ENCODE results near the gene ZNF579. TPM values are rescaled to one million over a fixed set of nuclear protein-coding genes. Genes with fewer than 3 reads are reported as not detected.
A peak's percentile ranks its signal among the peaks of the same experiment; 100 is the strongest.

ZNF579 gene
- polyA plus RNA-seq, 2 of the 4 experiments (the other 2 are of a cell fraction): 6.5 to 16.2 TPM

GRCh38 chr19:55611983-55612645 is 31.5 kb upstream of the ZNF579 start:
- TF ChIP-seq, protein P1, sequence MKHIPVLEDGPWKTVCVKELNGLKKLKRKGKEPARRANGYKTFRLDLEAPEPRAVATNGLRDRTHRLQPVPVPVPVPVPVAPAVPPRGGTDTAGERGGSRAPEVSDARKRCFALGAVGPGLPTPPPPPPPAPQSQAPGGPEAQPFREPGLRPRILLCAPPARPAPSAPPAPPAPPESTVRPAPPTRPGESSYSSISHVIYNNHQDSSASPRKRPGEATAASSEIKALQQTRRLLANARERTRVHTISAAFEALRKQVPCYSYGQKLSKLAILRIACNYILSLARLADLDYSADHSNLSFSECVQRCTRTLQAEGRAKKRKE (CRISPR knock-in tag; IDR thresholded peaks at IDR 0.05; ENCODE audit: low read depth): no peak
- TF ChIP-seq FOSB (CRISPR knock-in tag; IDR thresholded peaks at IDR 0.05): no peak
- TF ChIP-seq, protein P2, sequence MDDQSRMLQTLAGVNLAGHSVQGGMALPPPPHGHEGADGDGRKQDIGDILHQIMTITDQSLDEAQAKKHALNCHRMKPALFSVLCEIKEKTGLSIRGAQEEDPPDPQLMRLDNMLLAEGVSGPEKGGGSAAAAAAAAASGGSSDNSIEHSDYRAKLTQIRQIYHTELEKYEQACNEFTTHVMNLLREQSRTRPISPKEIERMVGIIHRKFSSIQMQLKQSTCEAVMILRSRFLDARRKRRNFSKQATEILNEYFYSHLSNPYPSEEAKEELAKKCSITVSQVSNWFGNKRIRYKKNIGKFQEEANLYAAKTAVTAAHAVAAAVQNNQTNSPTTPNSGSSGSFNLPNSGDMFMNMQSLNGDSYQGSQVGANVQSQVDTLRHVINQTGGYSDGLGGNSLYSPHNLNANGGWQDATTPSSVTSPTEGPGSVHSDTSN (IDR thresholded peaks at IDR 0.05): no peak
- TF ChIP-seq SMC3 (IDR thresholded peaks at IDR 0.05): no peak
- TF ChIP-seq, protein P3, sequence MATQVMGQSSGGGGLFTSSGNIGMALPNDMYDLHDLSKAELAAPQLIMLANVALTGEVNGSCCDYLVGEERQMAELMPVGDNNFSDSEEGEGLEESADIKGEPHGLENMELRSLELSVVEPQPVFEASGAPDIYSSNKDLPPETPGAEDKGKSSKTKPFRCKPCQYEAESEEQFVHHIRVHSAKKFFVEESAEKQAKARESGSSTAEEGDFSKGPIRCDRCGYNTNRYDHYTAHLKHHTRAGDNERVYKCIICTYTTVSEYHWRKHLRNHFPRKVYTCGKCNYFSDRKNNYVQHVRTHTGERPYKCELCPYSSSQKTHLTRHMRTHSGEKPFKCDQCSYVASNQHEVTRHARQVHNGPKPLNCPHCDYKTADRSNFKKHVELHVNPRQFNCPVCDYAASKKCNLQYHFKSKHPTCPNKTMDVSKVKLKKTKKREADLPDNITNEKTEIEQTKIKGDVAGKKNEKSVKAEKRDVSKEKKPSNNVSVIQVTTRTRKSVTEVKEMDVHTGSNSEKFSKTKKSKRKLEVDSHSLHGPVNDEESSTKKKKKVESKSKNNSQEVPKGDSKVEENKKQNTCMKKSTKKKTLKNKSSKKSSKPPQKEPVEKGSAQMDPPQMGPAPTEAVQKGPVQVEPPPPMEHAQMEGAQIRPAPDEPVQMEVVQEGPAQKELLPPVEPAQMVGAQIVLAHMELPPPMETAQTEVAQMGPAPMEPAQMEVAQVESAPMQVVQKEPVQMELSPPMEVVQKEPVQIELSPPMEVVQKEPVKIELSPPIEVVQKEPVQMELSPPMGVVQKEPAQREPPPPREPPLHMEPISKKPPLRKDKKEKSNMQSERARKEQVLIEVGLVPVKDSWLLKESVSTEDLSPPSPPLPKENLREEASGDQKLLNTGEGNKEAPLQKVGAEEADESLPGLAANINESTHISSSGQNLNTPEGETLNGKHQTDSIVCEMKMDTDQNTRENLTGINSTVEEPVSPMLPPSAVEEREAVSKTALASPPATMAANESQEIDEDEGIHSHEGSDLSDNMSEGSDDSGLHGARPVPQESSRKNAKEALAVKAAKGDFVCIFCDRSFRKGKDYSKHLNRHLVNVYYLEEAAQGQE (IDR thresholded peaks at IDR 0.05): no peak
- peak; percentile 32 for TF ChIP-seq MAFK (IDR thresholded peaks at IDR 0.05; ENCODE audit: partially characterized antibody)
- POLR2A ChIA-PET: interaction anchor here (1.3 kb wide), 1 partner anchor 12 kb away, joined by 4 read pairs; the partner anchor contains the start of gene ZNF784
- no peak overlapping the region for H3K4me2 ChIP-seq
- no peaks in the 10 kb centered on the region for H3K9me3 ChIP-seq
- 80% methylated on average over 3 of the region's 3 CpGs for WGBS (ENCODE audit: missing lambda C conversion rate)
- CTCF ChIA-PET: interaction anchor here (1.2 to 16.7 kb wide), 5 partner anchors 10 to 194 kb away, joined by 3 to 348 read pairs (median 13); partner anchors contain the start of gene ZNF784
- FAIRE-seq: no peak
- peaks cover 2% of the 10 kb centered on the region; the same call in 1 of the 3 replicates for H3K4me1 ChIP-seq
- no peak overlapping the region for H3K27ac ChIP-seq
- no peak for DNase-seq (ENCODE audit: low read depth in 1 of 2, low spot score in 1 of 2)
- H3K4me3 ChIP-seq: no peak overlapping the region
- ATAC-seq: no peak

DNA sequence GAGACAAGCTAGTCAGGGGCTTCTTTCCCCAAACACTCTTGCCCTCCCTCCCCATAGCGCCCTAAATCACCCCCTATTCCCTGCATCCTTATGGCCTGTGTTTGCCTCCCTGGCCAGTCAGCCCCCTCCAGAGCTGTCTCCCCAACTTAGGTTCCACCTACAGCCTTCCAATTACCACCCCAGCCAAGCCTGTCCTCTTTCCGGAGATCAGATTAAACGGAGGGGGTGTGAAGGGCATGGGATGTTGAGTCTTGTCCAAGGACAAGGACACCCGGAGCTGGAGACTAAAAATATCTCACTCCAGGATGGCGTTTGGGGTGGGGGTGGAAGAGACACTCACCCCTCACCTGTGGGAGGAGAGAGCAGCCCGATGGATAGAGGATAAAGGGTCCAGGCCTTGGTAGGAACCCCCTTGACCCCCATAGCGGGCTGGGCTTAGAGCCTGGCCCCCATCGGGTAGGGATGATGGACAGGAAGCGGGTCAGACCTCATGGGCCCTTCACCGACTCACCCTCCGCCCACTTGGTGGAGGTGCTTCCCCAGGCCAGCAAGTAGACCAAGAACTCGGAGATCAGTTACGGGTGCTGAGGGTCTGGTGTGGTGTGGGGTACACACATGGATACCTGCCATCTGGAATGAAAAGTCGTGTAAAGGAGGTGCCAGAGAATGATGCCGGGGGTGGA is 30.8 kb upstream of the ZNF579 start:
- H3K27ac ChIP-seq: no peak overlapping the region
- TF ChIP-seq SREBF2 (IDR thresholded peaks at IDR 0.05): no peak
- TF ChIP-seq, protein P4, sequence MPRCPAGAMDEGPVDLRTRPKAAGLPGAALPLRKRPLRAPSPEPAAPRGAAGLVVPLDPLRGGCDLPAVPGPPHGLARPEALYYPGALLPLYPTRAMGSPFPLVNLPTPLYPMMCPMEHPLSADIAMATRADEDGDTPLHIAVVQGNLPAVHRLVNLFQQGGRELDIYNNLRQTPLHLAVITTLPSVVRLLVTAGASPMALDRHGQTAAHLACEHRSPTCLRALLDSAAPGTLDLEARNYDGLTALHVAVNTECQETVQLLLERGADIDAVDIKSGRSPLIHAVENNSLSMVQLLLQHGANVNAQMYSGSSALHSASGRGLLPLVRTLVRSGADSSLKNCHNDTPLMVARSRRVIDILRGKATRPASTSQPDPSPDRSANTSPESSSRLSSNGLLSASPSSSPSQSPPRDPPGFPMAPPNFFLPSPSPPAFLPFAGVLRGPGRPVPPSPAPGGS (IDR thresholded peaks at IDR 0.05): no peak
- no peak for TF ChIP-seq USF2 (IDR thresholded peaks at IDR 0.05)
- no peak for TF ChIP-seq MAZ (IDR thresholded peaks at IDR 0.05; ENCODE audit: borderline replicate concordance, low read depth, low read length)
- no peak for TF ChIP-seq CBX2 (IDR thresholded peaks at IDR 0.05; ENCODE audit: borderline replicate concordance, low read depth)
- TF ChIP-seq, protein P2 (IDR thresholded peaks at IDR 0.05): no peak
- TF ChIP-seq ZC3H11A (IDR thresholded peaks at IDR 0.05): no peak
- no peak for TF ChIP-seq KDM1A (IDR thresholded peaks at IDR 0.05; ENCODE audit: low read depth)
- no peak for TF ChIP-seq FOXS1 (CRISPR knock-in tag; IDR thresholded peaks at IDR 0.05)
- ATAC-seq (no peak), DNase-seq (ENCODE audit: low read depth in 1 of 2, low spot score in 1 of 2) (no peak), FAIRE-seq (no peak)
- ChIA-PET CTCF (interaction anchor here (0.6 to 16.7 kb wide), 7 partner anchors 11 to 193 kb away, joined by 3 to 348 read pairs (median 12); partner anchors contain the start of gene ZNF784), POLR2A (interaction anchor here (0.6 to 1.3 kb wide), 3 partner anchors 12 to 467 kb away, joined by 3 to 4 read pairs (median 3); partner anchors contain the start of genes FIZ1 and ZNF784)
- no peak overlapping the region for H3K4me3 ChIP-seq
- 78% methylated on average over 15 of the region's 15 CpGs for WGBS (ENCODE audit: missing lambda C conversion rate)
- H3K4me2 ChIP-seq: no peak overlapping the region
- no peaks in the 10 kb centered on the region for H3K9me3 ChIP-seq
- peaks cover 8% of the 10 kb centered on the region for H3K4me1 ChIP-seq

Data from A549 (cell line).